PFSK-1 (cell line): ENCODE data around the gene POT1.

Source experiments
- FOXP2 ChIP-seq: optimal IDR thresholded peaks from 2 replicates; pipeline ENCODE3; 2011; ENCODE audit warnings: borderline replicate concordance, control low read depth, inconsistent platforms; ENCODE audit not compliant: insufficient read depth; ENCODE audit errors: extremely low read length, extremely low read depth

Gene POT1

GRCh38 chr7:124773339-124773738 is 156.3 kb downstream of the POT1 start:
- TF ChIP-seq FOXP2 = no peak
